Ammon's horn (tissue), 1 donor: Measurements from ENCODE around the gene DLG4.

Experiments used
- DNase-seq: peaks from one replicate; pipeline ENCODE4 v3.0.0-alpha.2; 2016; ENCODE audit warnings: low spot score

DLG4 gene

GRCh38 chr17:7229504-7229903, 9.9 kb upstream of the DLG4 start:
- no peak for DNase-seq

GRCh38 chr17:7228920-7229319, 9.3 kb upstream of the DLG4 start:
- no peak for DNase-seq

- DNase-seq: no peak
Observed at GRCh38 chr17:7226721-7227710, 7.4 kb upstream of the DLG4 start.

DNA sequence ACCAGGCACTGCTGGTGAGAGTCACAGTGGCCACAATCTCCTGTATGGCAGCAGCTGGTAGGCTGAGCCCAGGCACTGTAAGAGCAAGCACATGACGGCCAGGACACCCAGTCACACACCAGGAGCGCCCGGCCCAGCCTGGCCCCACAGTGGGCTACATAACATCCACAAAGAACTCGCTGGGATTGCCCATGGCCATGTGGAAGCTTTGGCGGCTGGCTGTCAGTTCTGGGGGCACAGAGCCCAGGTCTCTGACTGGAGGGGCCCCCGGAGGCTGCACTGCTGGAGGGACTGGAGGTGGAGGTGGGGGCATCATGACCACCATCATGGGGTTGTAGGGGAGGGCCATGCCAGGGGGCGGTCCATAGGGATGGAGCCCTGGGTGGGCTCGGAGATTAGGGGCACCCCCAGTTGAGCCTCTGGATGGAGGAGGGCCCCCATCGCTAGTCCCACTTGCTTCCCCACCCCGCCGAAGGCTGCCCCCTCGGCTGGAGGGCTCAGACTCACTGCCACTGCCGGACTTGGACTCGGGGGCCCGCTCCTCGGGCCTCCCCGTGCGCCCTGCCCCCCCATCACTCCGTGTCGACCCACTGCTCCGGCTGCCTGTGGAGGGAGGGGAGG, 6.2 kb upstream of the DLG4 start:
- no peak for DNase-seq

DNA sequence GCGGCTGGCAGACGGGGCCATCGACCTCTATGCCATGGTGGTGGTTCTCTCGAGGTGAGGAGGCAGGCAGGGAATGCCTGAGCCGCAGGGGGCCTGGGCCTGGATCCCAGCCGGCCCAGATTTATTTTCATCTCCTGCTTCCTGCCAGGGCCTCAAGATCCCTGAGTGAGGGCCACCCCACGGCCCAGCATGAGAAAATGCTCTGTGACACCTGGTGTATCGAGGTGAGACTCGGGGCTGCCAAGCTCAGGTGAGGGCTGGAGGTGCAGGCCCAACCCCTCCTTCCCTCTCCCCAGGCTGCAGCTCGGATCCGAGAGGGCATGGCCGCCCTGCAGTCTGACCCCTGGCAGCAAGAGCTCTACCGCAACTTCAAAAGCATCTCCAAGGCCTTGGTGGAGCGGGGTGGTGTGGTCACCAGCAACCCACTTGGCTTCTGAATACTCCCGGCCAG, 5.0 kb upstream of the DLG4 start:
- no peak for DNase-seq

DNA sequence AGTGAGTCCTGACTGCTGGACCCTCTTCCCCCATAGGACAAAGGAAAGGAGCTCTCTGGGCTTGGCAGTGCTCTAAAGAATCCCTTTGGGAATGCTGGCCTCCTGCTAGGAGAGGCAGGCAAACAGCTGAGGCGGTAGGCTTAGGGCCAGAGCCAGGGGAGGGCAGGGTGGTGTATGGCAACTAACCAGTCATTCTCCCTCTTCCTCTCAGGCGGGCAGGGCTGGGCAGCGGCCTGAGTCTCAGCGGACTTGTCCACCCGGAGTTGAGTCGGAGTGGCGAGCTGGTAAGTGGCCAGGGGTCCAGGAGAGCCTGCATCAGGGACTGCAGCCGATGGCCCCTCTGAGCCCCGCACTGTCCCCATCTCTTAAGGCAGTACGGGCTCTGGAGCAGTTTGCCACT, 4.5 kb upstream of the DLG4 start:
- DNase-seq: no peak

DNA sequence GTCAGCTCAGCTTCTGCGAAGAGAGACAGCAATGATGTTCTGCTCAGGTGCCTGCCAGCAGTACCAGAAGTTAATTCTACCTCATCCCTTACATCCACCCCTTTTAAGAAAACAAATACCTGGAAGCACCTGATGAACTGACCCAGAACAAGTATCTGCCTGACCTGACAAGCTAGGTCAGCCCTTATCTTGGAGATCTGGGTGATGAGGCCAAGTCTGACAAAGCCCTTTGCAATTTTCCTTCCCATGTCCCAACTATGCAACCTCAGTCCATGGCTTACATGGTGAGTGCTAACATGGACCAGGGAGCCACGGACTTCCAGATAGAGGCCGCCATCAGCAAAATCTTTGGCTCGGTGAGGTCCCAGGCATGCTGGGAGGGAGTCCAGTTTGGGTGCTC, 3.7 kb upstream of the DLG4 start:
- no peak for DNase-seq

DNA sequence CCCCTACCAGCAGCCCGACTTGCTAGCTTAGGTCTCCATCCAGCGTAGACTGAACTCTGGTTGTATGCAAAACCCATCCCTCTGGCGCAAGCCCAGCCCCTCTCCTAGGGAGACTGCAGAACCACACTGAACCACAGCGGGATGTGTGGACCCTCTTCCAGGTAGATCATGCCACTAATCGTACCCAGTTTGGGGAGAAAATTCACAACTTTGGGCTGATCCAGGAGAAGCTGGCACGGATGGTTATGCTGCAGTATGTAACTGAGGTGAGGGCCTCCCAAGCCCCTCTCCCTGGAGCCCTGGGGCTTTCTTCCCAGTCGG, 3.3 kb upstream of the DLG4 start:
- DNase-seq: no peak

GRCh38 chr17:7222093-7222971, 2.7 kb upstream of the DLG4 start:
- DNase-seq: no peak

DNA sequence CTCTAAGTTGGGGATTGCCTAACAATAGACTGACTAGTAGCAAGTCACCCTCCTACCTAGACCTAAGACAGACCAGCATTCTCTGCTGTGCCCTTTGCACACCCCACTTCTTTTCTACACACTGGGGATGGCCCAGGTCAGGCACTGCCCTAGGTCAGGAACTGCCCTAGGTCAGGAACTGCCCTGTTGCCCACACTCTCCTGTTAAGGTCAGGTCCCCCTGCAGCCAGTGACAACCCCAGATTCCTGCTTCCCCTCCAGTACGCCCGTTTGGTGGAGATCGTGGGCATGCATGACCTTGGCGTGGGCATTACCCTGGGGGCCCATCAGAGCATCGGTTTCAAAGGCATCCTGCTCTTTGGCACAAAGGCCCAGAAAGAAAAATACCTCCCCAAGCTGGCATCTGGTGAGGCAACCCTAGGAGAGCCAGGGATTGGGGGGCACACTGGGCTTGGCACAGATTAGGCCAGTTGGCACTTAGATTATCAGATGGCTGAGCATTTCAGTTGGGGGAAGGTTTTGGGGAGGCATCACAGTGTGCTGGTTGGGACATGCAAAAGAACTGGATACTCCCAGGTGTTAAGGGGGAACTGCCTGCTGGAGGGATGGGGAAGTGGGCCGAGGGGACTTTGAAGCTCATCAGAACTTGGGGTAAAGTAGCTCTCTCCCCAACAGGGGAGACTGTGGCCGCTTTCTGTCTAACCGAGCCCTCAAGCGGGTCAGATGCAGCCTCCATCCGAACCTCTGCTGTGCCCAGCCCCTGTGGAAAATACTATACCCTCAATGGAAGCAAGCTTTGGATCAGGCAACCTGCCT, 1.8 kb upstream of the DLG4 start:
- no peak for DNase-seq

DNA sequence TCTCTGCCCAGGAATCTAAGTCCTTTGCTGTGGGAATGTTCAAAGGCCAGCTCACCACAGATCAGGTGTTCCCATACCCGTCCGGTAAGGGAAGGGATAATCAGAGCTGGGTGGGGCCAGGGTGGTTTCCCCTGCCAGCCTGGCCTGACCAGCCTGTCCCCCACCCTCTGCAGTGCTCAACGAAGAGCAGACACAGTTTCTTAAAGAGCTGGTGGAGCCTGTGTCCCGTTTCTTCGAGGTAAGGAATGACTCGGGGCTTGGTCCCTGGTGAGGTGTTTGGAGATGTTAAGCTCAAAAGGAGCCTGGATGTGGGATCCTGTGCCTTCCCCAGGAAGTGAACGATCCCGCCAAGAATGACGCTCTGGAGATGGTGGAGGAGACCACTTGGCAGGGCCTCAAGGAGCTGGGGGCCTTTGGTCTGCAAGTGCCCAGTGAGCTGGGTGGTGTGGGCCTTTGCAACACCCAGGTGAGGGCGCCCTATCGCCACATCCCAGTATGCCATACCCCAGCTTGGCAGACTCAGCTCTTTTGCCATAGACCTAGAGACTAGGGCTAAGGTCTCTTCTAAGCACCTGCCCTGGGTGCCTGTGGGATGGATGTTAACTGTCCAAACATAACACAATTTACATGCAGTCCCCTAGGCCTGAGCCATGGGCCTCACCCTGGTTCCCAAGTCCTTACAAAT, 1.1 kb upstream of the DLG4 start:
- DNase-seq: no peak

DNA sequence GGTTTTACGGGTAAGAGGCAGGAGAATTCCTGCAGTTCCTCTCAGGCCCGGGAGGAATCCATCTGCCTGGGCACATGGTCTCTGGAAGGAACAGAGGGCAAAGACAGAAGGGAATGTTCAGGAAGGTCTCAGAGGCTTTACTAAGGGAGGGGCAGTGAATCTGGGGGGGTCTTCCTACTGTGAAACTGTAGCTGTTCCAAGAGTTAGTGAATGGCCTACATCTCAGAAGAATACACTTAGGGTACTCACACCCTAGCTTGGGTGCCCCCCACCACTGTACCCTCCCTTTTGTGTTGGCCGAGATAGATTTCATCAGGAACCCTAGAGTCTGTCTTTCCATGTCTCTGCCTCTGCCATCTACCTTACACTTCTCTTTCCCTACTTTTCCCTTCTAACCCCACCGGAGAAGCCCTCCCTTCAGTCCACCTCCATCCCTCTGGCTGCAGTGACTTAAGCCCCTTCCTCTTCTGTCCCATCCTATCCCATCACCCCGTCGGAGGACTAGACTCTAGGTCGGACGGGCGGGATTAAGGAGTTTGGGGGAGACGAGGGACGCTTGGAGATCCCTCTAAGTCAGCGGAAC, 316 bp downstream of the DLG4 start:
- DNase-seq: no peak

GRCh38 chr17:7218758-7219157, 878 bp downstream of the DLG4 start:
- DNase-seq: no peak

GRCh38 chr17:7218166-7218565, 1.5 kb downstream of the DLG4 start:
- no peak for DNase-seq

DNA sequence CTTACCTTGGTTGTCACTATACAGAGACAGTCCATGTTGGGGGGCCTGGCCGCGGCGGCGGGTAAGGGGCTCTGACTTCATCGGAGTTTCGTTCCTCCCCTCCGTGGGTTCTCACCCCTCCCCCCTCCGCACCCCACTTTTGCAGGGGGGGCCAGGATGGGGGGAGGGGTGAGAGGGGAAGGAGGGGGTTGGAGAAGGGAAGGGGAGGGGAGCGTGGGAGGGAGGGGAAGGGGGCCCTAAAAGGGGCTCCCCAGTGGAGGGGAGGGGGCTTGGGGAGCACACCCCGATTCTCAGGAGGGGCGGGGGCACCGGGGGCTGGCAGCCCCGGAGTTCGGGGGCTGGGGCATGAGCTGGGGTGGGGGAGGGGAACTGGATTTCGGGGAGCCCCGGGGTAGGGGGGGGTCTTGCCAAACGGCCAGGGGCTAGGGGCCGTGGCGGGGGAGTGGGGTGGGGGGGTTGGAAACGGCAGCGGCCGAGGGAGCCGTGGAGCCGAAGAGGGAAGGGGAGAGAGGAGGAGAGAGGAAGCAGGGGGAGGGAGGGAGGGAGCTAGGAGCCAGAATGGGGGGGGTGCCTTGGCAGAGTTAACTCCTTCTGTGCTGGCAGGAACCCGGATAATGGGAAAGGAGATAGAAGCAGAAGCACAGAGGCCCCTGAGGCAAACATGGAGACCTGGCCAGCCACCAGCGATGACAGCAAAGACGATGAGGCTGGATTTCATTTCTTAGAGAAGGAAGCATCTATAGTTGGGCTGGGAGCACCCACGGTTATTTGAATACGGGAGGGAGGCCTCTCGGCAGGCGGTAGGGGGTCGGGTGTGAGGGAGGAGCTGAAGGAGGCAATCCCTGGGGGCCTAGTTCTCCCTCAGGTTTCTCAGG, 2.3 kb downstream of the DLG4 start:
- peak; percentile 74 for DNase-seq

- no peak for DNase-seq
Observed at GRCh38 chr17:7216242-7217112, 3.2 kb downstream of the DLG4 start.

- no peak for DNase-seq
Observed at GRCh38 chr17:7215652-7216180, 3.9 kb downstream of the DLG4 start.

DNA sequence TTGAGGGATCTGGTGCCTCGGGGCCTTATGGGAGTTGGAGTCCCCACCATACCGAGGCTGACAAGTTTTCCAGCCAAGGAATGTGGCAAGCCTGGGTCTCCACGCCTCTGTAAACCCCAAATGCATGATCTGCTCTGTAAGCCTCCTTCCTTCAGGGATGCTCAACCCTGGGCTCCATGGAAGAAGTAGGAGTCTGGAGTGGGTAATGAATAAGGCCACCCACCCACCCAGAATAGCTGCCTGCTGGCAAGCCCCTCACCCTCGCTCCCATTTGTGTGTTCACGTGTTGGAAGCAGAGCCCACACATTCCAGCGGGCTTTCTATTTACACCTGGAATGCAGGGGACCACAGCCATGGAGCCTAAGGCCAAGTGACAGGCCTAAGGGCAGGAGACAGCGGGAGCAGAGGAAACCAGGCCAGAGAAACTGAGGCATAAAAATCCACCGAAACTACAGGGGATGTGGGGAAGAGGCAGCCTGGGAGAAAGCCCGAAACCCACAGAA, 4.4 kb downstream of the DLG4 start:
- DNase-seq: no peak
